WTC11 (cell line): ENCODE data around the gene SUSD6. TPM values are rescaled to one million over a fixed set of nuclear protein-coding genes. Genes with fewer than 3 reads are reported as not detected.

Experiments
- ATAC-seq: fragments of 200-7000 bp; cut with Tn5 transposase; 2 replicates; pipeline ENCODE4 v1.10.0; 2021; ENCODE audit warnings: mild to moderate bottlenecking, moderate library complexity
- CTCF ChIA-PET: fragments of 300-600 bp; sonication (Branson Sonifier 250); formaldehyde crosslinking; loops from one replicate; lab custom pipeline; 2021; ENCODE audit warnings: antibody characterized with exemption; lab: Charles Lee
- POLR2A ChIA-PET: fragments of 350-600 bp; sonication (Branson Sonifier 250); formaldehyde crosslinking; loops from one replicate; lab custom pipeline; 2021; ENCODE audit warnings: antibody characterized with exemption; lab: Charles Lee
- DNase-seq: peaks from one replicate; pipeline ENCODE4 v3.0.0; 2021; ENCODE audit warnings: low spot score
- H3K27ac Mint-ChIP-seq: 2 replicates; pipeline ENCODE4 v1.8.0; 2021; ENCODE audit warnings: mixed read lengths
- H3K27me3 Mint-ChIP-seq: 2 replicates; pipeline ENCODE4 v1.8.0; 2021; ENCODE audit warnings: low read depth, mild to moderate bottlenecking, moderate library complexity, mixed read lengths
- H3K36me3 Mint-ChIP-seq: 2 replicates; pipeline ENCODE4 v1.8.0; 2021; ENCODE audit warnings: mixed read lengths
- H3K4me1 Mint-ChIP-seq: 2 replicates; pipeline ENCODE4 v1.8.0; 2022; ENCODE audit warnings: mixed read lengths
- H3K4me3 Mint-ChIP-seq: 2 replicates; pipeline ENCODE4 v1.8.0; 2021; ENCODE audit warnings: mild to moderate bottlenecking, moderate library complexity, mixed read lengths
- H3K9me3 Mint-ChIP-seq: 2 replicates; pipeline ENCODE4 v1.8.0; 2021; ENCODE audit warnings: mixed read lengths
- CBFB ChIP-seq: sonication (generic); formaldehyde crosslinking; IDR thresholded peaks from 2 replicates; pipeline ENCODE4 v1.8.1; 2022; ENCODE audit warnings: mild to moderate bottlenecking, low read depth, missing genetic modification reagents
- EMX1 ChIP-seq: fragments of 250-450 bp; sonication (Bioruptor Pico); IDR thresholded peaks from 2 replicates; pipeline ENCODE4 v1.8.0; 2021; ENCODE audit warnings: mild to moderate bottlenecking
- FOXK1 ChIP-seq: sonication (generic); formaldehyde crosslinking; IDR thresholded peaks from 2 replicates; pipeline ENCODE4 v1.8.0; 2022; ENCODE audit warnings: mild to moderate bottlenecking, moderate library complexity, missing genetic modification reagents
- FOXP1 ChIP-seq: sonication (generic); formaldehyde crosslinking; IDR thresholded peaks from 2 replicates; pipeline ENCODE4 v1.8.0; 2022; ENCODE audit warnings: missing genetic modification reagents, mild to moderate bottlenecking, moderate library complexity, borderline replicate concordance
- JAZF1 ChIP-seq: fragments of 250-450 bp; sonication (Bioruptor Pico); IDR thresholded peaks from 2 replicates; pipeline ENCODE4 v1.9.0; 2021; ENCODE audit warnings: moderate library complexity, mild to moderate bottlenecking, inconsistent platforms
- KAT7 ChIP-seq: sonication (generic); formaldehyde crosslinking; IDR thresholded peaks from 2 replicates; pipeline ENCODE4 v1.8.1; 2023; ENCODE audit warnings: missing genetic modification reagents, mild to moderate bottlenecking, borderline replicate concordance
- NFE2L1 ChIP-seq: sonication (generic); formaldehyde crosslinking; IDR thresholded peaks from 2 replicates; pipeline ENCODE4 v1.8.1; 2023; ENCODE audit warnings: missing genetic modification reagents
- NFYB ChIP-seq: sonication (generic); formaldehyde crosslinking; conservative IDR thresholded peaks from 2 replicates; pipeline ENCODE4 v1.8.0; 2022; ENCODE audit warnings: low read depth, missing genetic modification reagents
- OVOL2 ChIP-seq: fragments of 250-450 bp; sonication (Bioruptor Pico); IDR thresholded peaks from 2 replicates; pipeline ENCODE4 v1.9.0; 2021; ENCODE audit warnings: mild to moderate bottlenecking, borderline replicate concordance
- SMAD3 ChIP-seq: sonication (generic); formaldehyde crosslinking; IDR thresholded peaks from 2 replicates; pipeline ENCODE4 v1.8.0; 2022; ENCODE audit warnings: missing genetic modification reagents, mild to moderate bottlenecking, borderline replicate concordance
- SOX15 ChIP-seq: fragments of 250-450 bp; sonication (Bioruptor Pico); IDR thresholded peaks from 2 replicates; pipeline ENCODE4 v1.9.0; 2021; ENCODE audit warnings: mild to moderate bottlenecking
- SP1 ChIP-seq: sonication (generic); formaldehyde crosslinking; conservative IDR thresholded peaks from 2 replicates; pipeline ENCODE4 v1.8.1; 2022; ENCODE audit warnings: missing genetic modification reagents
- TEAD1 ChIP-seq: sonication (generic); formaldehyde crosslinking; IDR thresholded peaks from 2 replicates; pipeline ENCODE4 v1.8.0; 2022; ENCODE audit warnings: mild to moderate bottlenecking, missing genetic modification reagents
- TP53 ChIP-seq: sonication (generic); formaldehyde crosslinking; IDR thresholded peaks from 2 replicates; pipeline ENCODE4 v1.8.1; 2023; ENCODE audit warnings: mild to moderate bottlenecking, missing genetic modification reagents
- ZNF317 ChIP-seq: sonication (generic); formaldehyde crosslinking; IDR thresholded peaks from 2 replicates; pipeline ENCODE4 v1.8.1; 2023; ENCODE audit warnings: low read depth, mild to moderate bottlenecking, moderate library complexity, missing genetic modification reagents, borderline replicate concordance
- total RNA-seq: library from RNA; stranded (reverse); gene quantifications from 3 replicates; pipeline ENCODE4 v1.2.3, GENCODE V29; 2021
- TF ChIP-seq, protein P1 (sequence below): sonication (generic); formaldehyde crosslinking; IDR thresholded peaks from 2 replicates; pipeline ENCODE4 v1.8.1; 2022; ENCODE audit warnings: low read depth, mild to moderate bottlenecking, moderate library complexity, missing genetic modification reagents, borderline replicate concordance
- TF ChIP-seq, protein P2 (sequence below): sonication (generic); formaldehyde crosslinking; IDR thresholded peaks from 2 replicates; pipeline ENCODE4 v1.8.1; 2023; ENCODE audit warnings: mild to moderate bottlenecking, missing genetic modification reagents, moderate library complexity
- TF ChIP-seq, protein P3 (sequence below): sonication (generic); formaldehyde crosslinking; IDR thresholded peaks from 2 replicates; pipeline ENCODE4 v1.8.0; 2023; ENCODE audit warnings: missing genetic modification reagents
- TF ChIP-seq, protein P4 (sequence below): sonication (generic); formaldehyde crosslinking; IDR thresholded peaks from 2 replicates; pipeline ENCODE4 v1.8.1; 2023; ENCODE audit warnings: mild to moderate bottlenecking, missing genetic modification reagents
- TF ChIP-seq, protein P5 (sequence below): fragments of 250-450 bp; sonication (Bioruptor Pico); IDR thresholded peaks from 2 replicates; pipeline ENCODE4 v1.9.0; 2021; ENCODE audit warnings: mild to moderate bottlenecking
- TF ChIP-seq, protein P6 (sequence below): fragments of 200-600 bp; IDR thresholded peaks from 2 replicates; pipeline ENCODE4 v1.8.0; 2022; ENCODE audit warnings: antibody characterized with exemption
- TF ChIP-seq, protein P7 (sequence below): sonication (generic); formaldehyde crosslinking; IDR thresholded peaks from 2 replicates; pipeline ENCODE4 v1.8.0; 2023; ENCODE audit warnings: mild to moderate bottlenecking, missing genetic modification reagents

SUSD6 gene
- total RNA-seq, 1 experiment from 2014 or later: 10.1 TPM

DNA sequence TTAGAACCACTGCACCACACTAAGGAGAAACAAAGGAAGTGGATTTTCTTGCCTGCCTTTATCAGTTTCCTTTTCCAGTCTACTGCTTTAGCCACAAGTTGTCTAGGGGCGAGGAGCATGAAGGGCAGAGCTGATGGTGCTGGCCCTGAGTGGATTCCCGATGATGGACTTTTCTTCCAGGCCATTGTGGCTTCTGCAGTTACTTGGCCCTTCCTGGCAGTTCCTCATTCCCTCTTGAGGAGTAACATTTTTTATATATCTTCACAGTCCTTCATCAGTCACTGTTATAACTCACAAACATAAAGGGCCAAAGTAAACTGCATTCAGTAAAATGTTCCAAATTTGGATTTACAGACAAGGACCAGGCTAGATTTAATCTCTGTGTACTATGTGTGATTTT is 94.3 kb downstream of the SUSD6 start:
- no peaks in the 10 kb centered on the region for H3K27me3 Mint-ChIP-seq
- ATAC-seq (no peak), DNase-seq (no peak)
- H3K4me3 Mint-ChIP-seq: no peak overlapping the region
- no peak overlapping the region for H3K27ac Mint-ChIP-seq
- no peaks in the 10 kb centered on the region for H3K9me3 Mint-ChIP-seq
- CTCF ChIA-PET: no interaction called here
- H3K36me3 Mint-ChIP-seq: no peaks in the 10 kb centered on the region
- peaks cover 29% of the 10 kb centered on the region for H3K4me1 Mint-ChIP-seq
- POLR2A ChIA-PET: no interaction called here
- TF ChIP-seq, protein P1, sequence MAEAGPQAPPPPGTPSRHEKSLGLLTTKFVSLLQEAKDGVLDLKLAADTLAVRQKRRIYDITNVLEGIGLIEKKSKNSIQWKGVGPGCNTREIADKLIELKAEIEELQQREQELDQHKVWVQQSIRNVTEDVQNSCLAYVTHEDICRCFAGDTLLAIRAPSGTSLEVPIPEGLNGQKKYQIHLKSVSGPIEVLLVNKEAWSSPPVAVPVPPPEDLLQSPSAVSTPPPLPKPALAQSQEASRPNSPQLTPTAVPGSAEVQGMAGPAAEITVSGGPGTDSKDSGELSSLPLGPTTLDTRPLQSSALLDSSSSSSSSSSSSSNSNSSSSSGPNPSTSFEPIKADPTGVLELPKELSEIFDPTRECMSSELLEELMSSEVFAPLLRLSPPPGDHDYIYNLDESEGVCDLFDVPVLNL (CRISPR knock-in tag): no peak
- TF ChIP-seq NFYB: no peak
- TF ChIP-seq SOX15: no peak
- TF ChIP-seq JAZF1 (CRISPR knock-in tag): no peak
- TF ChIP-seq NFE2L1 (CRISPR knock-in tag): no peak
- TF ChIP-seq FOXK1 (CRISPR knock-in tag): no peak
- TF ChIP-seq CBFB: no peak
- TF ChIP-seq, protein P2, sequence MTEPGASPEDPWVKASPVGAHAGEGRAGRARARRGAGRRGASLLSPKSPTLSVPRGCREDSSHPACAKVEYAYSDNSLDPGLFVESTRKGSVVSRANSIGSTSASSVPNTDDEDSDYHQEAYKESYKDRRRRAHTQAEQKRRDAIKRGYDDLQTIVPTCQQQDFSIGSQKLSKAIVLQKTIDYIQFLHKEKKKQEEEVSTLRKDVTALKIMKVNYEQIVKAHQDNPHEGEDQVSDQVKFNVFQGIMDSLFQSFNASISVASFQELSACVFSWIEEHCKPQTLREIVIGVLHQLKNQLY: no peak
- TF ChIP-seq TEAD1 (CRISPR knock-in tag): no peak
- TF ChIP-seq ZNF317 (CRISPR knock-in tag): no peak
- no peak for TF ChIP-seq SMAD3 (CRISPR knock-in tag)
- TF ChIP-seq FOXP1 (CRISPR knock-in tag): no peak
- TF ChIP-seq, protein P3, sequence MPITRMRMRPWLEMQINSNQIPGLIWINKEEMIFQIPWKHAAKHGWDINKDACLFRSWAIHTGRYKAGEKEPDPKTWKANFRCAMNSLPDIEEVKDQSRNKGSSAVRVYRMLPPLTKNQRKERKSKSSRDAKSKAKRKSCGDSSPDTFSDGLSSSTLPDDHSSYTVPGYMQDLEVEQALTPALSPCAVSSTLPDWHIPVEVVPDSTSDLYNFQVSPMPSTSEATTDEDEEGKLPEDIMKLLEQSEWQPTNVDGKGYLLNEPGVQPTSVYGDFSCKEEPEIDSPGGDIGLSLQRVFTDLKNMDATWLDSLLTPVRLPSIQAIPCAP (CRISPR knock-in tag): no peak
- TF ChIP-seq, protein P4, sequence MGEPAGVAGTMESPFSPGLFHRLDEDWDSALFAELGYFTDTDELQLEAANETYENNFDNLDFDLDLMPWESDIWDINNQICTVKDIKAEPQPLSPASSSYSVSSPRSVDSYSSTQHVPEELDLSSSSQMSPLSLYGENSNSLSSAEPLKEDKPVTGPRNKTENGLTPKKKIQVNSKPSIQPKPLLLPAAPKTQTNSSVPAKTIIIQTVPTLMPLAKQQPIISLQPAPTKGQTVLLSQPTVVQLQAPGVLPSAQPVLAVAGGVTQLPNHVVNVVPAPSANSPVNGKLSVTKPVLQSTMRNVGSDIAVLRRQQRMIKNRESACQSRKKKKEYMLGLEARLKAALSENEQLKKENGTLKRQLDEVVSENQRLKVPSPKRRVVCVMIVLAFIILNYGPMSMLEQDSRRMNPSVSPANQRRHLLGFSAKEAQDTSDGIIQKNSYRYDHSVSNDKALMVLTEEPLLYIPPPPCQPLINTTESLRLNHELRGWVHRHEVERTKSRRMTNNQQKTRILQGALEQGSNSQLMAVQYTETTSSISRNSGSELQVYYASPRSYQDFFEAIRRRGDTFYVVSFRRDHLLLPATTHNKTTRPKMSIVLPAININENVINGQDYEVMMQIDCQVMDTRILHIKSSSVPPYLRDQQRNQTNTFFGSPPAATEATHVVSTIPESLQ (CRISPR knock-in tag): no peak
- TF ChIP-seq TP53: no peak
- TF ChIP-seq SP1 (CRISPR knock-in tag): no peak
- TF ChIP-seq OVOL2: no peak

DNA sequence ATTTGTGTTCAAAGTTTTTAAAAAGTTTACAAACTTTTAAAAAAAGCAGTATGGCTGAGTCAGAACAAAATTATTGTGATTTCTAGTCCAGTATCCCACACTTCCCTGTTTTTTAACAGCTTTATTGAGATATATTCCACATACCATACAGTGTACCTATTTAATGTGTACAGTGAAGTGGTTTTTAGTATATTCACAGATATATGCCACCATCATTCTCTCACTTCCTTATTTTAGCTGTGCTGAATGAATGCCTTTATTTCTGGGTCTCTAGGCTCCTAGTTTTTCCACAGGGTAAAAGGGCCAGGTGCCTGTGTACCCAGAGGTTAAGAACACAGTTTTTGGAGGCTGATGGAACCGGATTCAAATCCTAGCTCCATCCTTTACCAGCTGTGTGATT is 96.7 kb downstream of the SUSD6 start:
- ChIA-PET CTCF (no interaction called here), POLR2A (no interaction called here)
- Mint-ChIP-seq H3K9me3 (no peaks in the 10 kb centered on the region), H3K27me3 (no peaks in the 10 kb centered on the region), H3K36me3 (no peaks in the 10 kb centered on the region), H3K4me3 (no peak overlapping the region), H3K27ac (no peak overlapping the region), H3K4me1 (peaks cover 40% of the 10 kb centered on the region)
- DNase-seq (no peak), ATAC-seq (no peak)
- TF ChIP-seq, protein P5, sequence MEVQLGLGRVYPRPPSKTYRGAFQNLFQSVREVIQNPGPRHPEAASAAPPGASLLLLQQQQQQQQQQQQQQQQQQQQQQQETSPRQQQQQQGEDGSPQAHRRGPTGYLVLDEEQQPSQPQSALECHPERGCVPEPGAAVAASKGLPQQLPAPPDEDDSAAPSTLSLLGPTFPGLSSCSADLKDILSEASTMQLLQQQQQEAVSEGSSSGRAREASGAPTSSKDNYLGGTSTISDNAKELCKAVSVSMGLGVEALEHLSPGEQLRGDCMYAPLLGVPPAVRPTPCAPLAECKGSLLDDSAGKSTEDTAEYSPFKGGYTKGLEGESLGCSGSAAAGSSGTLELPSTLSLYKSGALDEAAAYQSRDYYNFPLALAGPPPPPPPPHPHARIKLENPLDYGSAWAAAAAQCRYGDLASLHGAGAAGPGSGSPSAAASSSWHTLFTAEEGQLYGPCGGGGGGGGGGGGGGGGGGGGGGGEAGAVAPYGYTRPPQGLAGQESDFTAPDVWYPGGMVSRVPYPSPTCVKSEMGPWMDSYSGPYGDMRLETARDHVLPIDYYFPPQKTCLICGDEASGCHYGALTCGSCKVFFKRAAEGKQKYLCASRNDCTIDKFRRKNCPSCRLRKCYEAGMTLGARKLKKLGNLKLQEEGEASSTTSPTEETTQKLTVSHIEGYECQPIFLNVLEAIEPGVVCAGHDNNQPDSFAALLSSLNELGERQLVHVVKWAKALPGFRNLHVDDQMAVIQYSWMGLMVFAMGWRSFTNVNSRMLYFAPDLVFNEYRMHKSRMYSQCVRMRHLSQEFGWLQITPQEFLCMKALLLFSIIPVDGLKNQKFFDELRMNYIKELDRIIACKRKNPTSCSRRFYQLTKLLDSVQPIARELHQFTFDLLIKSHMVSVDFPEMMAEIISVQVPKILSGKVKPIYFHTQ: no peak
- TF ChIP-seq ZNF317 (CRISPR knock-in tag): no peak
- TF ChIP-seq KAT7 (CRISPR knock-in tag): no peak
- TF ChIP-seq SOX15: no peak
- no peak for TF ChIP-seq EMX1 (CRISPR knock-in tag)
- TF ChIP-seq, protein P6, sequence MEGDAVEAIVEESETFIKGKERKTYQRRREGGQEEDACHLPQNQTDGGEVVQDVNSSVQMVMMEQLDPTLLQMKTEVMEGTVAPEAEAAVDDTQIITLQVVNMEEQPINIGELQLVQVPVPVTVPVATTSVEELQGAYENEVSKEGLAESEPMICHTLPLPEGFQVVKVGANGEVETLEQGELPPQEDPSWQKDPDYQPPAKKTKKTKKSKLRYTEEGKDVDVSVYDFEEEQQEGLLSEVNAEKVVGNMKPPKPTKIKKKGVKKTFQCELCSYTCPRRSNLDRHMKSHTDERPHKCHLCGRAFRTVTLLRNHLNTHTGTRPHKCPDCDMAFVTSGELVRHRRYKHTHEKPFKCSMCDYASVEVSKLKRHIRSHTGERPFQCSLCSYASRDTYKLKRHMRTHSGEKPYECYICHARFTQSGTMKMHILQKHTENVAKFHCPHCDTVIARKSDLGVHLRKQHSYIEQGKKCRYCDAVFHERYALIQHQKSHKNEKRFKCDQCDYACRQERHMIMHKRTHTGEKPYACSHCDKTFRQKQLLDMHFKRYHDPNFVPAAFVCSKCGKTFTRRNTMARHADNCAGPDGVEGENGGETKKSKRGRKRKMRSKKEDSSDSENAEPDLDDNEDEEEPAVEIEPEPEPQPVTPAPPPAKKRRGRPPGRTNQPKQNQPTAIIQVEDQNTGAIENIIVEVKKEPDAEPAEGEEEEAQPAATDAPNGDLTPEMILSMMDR: no peak
- TF ChIP-seq, protein P7, sequence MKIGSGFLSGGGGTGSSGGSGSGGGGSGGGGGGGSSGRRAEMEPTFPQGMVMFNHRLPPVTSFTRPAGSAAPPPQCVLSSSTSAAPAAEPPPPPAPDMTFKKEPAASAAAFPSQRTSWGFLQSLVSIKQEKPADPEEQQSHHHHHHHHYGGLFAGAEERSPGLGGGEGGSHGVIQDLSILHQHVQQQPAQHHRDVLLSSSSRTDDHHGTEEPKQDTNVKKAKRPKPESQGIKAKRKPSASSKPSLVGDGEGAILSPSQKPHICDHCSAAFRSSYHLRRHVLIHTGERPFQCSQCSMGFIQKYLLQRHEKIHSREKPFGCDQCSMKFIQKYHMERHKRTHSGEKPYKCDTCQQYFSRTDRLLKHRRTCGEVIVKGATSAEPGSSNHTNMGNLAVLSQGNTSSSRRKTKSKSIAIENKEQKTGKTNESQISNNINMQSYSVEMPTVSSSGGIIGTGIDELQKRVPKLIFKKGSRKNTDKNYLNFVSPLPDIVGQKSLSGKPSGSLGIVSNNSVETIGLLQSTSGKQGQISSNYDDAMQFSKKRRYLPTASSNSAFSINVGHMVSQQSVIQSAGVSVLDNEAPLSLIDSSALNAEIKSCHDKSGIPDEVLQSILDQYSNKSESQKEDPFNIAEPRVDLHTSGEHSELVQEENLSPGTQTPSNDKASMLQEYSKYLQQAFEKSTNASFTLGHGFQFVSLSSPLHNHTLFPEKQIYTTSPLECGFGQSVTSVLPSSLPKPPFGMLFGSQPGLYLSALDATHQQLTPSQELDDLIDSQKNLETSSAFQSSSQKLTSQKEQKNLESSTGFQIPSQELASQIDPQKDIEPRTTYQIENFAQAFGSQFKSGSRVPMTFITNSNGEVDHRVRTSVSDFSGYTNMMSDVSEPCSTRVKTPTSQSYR (CRISPR knock-in tag): no peak
